SU-DHL-6 (cell line): ENCODE data around the gene OR12D2.

Experiments
- H2AFZ ChIP-seq: fragments of 200-600 bp; sonication (generic); 2 replicates; pipeline ENCODE4 v1.6.1; 2014; ENCODE audit warnings: low read depth, mild to moderate bottlenecking, moderate library complexity, mixed read lengths, antibody characterized with exemption, low read length; ENCODE audit not compliant: severe bottlenecking
- H3F3A ChIP-seq: fragments of 200-600 bp; shearing (Covaris generic); 2 replicates; pipeline ENCODE4 v1.6.0; 2016; ENCODE audit warnings: antibody characterized with exemption, mild to moderate bottlenecking; ENCODE audit not compliant: insufficient read depth
- H3K27ac ChIP-seq: fragments of 200-600 bp; sonication (generic); 2 replicates; pipeline ENCODE4 v1.5.1; 2016; ENCODE audit warnings: low read depth, mild to moderate bottlenecking, low read length, moderate library complexity, mixed read lengths
- H3K27me3 ChIP-seq: fragments of 200-600 bp; sonication (generic), shearing (Covaris generic); 2 replicates; pipeline ENCODE4 v1.6.0; 2014; ENCODE audit warnings: mild to moderate bottlenecking, low read length
- H3K36me3 ChIP-seq: fragments of 200-600 bp; sonication (generic); 2 replicates; pipeline ENCODE4 v1.6.1; 2014; ENCODE audit warnings: mild to moderate bottlenecking, low read length, mixed read lengths
- H3K4me2 ChIP-seq: fragments of 300-600, 200-600 bp; shearing (Covaris generic), sonication (generic); 2 replicates; pipeline ENCODE4 v1.6.0; 2014; ENCODE audit warnings: low read length, low read depth, mild to moderate bottlenecking; ENCODE audit not compliant: poor library complexity, severe bottlenecking
- H3K4me3 ChIP-seq: fragments of 200-600 bp; sonication (generic); 2 replicates; pipeline ENCODE4 v1.5.1; 2014; ENCODE audit warnings: antibody characterized with exemption, low read length, mild to moderate bottlenecking, mixed read lengths; ENCODE audit not compliant: insufficient read depth, poor library complexity, severe bottlenecking
- H3K79me2 ChIP-seq: fragments of 200-600 bp; sonication (generic); 2 replicates; pipeline ENCODE4 v1.6.1; 2014; ENCODE audit warnings: mild to moderate bottlenecking, low read length, moderate library complexity; ENCODE audit not compliant: insufficient read depth
- H3K9ac ChIP-seq: fragments of 200-600 bp; sonication (generic); 2 replicates; pipeline ENCODE4 v1.7.0; 2014; ENCODE audit warnings: mild to moderate bottlenecking, low read length
- H3K9me2 ChIP-seq: fragments of 200-600 bp; sonication (generic); replicated peaks from 2 replicates; pipeline ENCODE4 v1.6.1; 2014; ENCODE audit warnings: low read length; ENCODE audit not compliant: insufficient read depth
- H3K9me3 ChIP-seq: fragments of 200-600 bp; sonication (generic); 2 replicates; pipeline ENCODE4 v1.6.1; 2014; ENCODE audit warnings: low read length, mixed read lengths; ENCODE audit not compliant: insufficient read depth
- H4K20me1 ChIP-seq: fragments of 200-600 bp; sonication (generic); 2 replicates; pipeline ENCODE4 v1.6.1; 2014; ENCODE audit warnings: low read depth, mild to moderate bottlenecking, antibody characterized with exemption, low read length, moderate library complexity, mixed read lengths
- CTCF ChIP-seq: fragments of 200-600 bp; sonication (generic); IDR thresholded peaks from one replicate; pipeline ENCODE4 v1.5.1; 2017; ENCODE audit warnings: antibody characterized with exemption, mild to moderate bottlenecking, low read length, moderate library complexity; ENCODE audit not compliant: insufficient read depth, poor library complexity, severe bottlenecking
- EZH2phosphoT487 ChIP-seq: fragments of 200-600 bp; sonication (generic), shearing (Covaris generic); conservative IDR thresholded peaks from 2 replicates; pipeline ENCODE4 v1.6.1; 2018; ENCODE audit warnings: mild to moderate bottlenecking, antibody characterized with exemption, low read length, moderate library complexity, mixed read lengths

Gene OR12D2

GRCh38 chr6:29414588-29414987 lies 19.2 kb downstream of the OR12D2 start, which contains the start of gene OR12D1:
Gene OR12D1 (plus strand): TSS chr6:29414928.
- Histone ChIP-seq H3K36me3 (no peaks in the 10 kb centered on the region), H4K20me1 (no peaks in the 10 kb centered on the region), H3K27me3 (no peaks in the 10 kb centered on the region), H3K79me2 (no peaks in the 10 kb centered on the region), H3F3A (no peaks in the 10 kb centered on the region), H3K4me2 (no peak within 1 kb of the TSS), H2AFZ (no peak within 1 kb of the TSS), H3K9ac (no peak within 1 kb of the TSS), H3K4me3 (no peak within 1 kb of the TSS), H3K9me2 (no peaks in the 10 kb centered on the region; the same call in 1 of the 2 replicates), H3K27ac (no peak within 1 kb of the TSS), H3K9me3 (no peaks in the 10 kb centered on the region)
- TF ChIP-seq CTCF (no peak), EZH2phosphoT487 (no peak)

- Histone ChIP-seq H3K9me2 (no peaks in the 10 kb centered on the region), H3K27me3 (0 out of 2 replicates have a peak, but pooled peaks cover 3% of the 10 kb centered on the region), H3K9ac (no peak overlapping the region), H3K79me2 (no peaks in the 10 kb centered on the region), H4K20me1 (no peaks in the 10 kb centered on the region; the same call in 1 of the 2 replicates), H3K4me2 (no peak overlapping the region), H3K36me3 (no peaks in the 10 kb centered on the region), H3K27ac (no peak overlapping the region), H3K9me3 (no peaks in the 10 kb centered on the region), H2AFZ (no peak overlapping the region), H3K4me3 (no peak overlapping the region), H3F3A (no peaks in the 10 kb centered on the region)
- TF ChIP-seq EZH2phosphoT487 = no peak
- no peak for TF ChIP-seq CTCF
Measured at GRCh38 chr6:29419516-29419915, 24.1 kb downstream of the OR12D2 start.

- no peaks in the 10 kb centered on the region for H3K9me3 ChIP-seq
- 0 out of 2 replicates have a peak, but pooled peaks cover 3% of the 10 kb centered on the region for H3K27me3 ChIP-seq
- H3K4me3 ChIP-seq = no peak overlapping the region
- H3K4me2 ChIP-seq = no peak overlapping the region
- no peaks in the 10 kb centered on the region; the same call in 1 of the 2 replicates for H4K20me1 ChIP-seq
- no peak overlapping the region for H2AFZ ChIP-seq
- no peaks in the 10 kb centered on the region for H3K36me3 ChIP-seq
- no peaks in the 10 kb centered on the region for H3K79me2 ChIP-seq
- H3F3A ChIP-seq = no peaks in the 10 kb centered on the region
- H3K9ac ChIP-seq = no peak overlapping the region
- no peak overlapping the region for H3K27ac ChIP-seq
- no peak for TF ChIP-seq CTCF
- TF ChIP-seq EZH2phosphoT487 = no peak
- no peaks in the 10 kb centered on the region for H3K9me2 ChIP-seq
Measured at GRCh38 chr6:29424168-29424567, 28.7 kb downstream of the OR12D2 start.
